Transverse colon (tissue), 4 donors: ENCODE measurements around the gene MYCBP2. TPM values are rescaled to one million over a fixed set of nuclear protein-coding genes. Genes with fewer than 3 reads are reported as not detected.
A peak's percentile ranks its signal among the peaks of the same experiment; 100 is the strongest.

Experiments used
- DNase-seq: peaks from one replicate; pipeline ENCODE4 v3.0.0-alpha.2; 2019
- H3K27ac ChIP-seq, 4 donors: fragments of 200-600 bp; sonication (generic); 2 replicates each; pipeline ENCODE4 v1.5.1; 2016 to 2018; ENCODE audit warnings: inconsistent platforms in 4 of 4
- H3K27me3 ChIP-seq: fragments of 200-600 bp; sonication (generic); 2 replicates; pipeline ENCODE4 v1.5.1; 2017; ENCODE audit warnings: inconsistent platforms
- H3K36me3 ChIP-seq, 4 donors: fragments of 200-600 bp; sonication (generic); 2 replicates each; pipeline ENCODE4 v1.5.1; 2017 to 2019; ENCODE audit warnings: inconsistent platforms in 4 of 4
- H3K4me1 ChIP-seq, 4 donors: fragments of 200-600 bp; sonication (generic); 2 replicates each; pipeline ENCODE4 v1.5.1; 2017 to 2020; ENCODE audit warnings: inconsistent platforms in 4 of 4
- H3K4me3 ChIP-seq, 4 donors: fragments of 200-600 bp; sonication (generic); 1 replicate in 1 of 4; 2 replicates in 3 of 4; pipeline versions ENCODE4 v1.5.1 to v1.6.1; 2017 to 2019; ENCODE audit warnings: inconsistent platforms in 4 of 4
- H3K9me3 ChIP-seq, 2 donors: fragments of 200-600 bp; sonication (generic); 2 replicates each; pipeline ENCODE4 v1.5.1; 2017 to 2019; ENCODE audit warnings: inconsistent platforms in 2 of 2
- CTCF ChIP-seq, 5 experiments: fragments of 200-600 bp in 3 of 5; fragments of 450-650 bp in 2 of 5; sonication (generic) in 3 of 5; IDR thresholded peaks; 1 replicate in 2 of 5; 2 replicates in 3 of 5; pipeline ENCODE4 v1.5.1; 2016 to 2017; ENCODE audit warnings: antibody characterized with exemption in 5 of 5, inconsistent platforms in 3 of 5, mild to moderate bottlenecking in 2 of 5, moderate library complexity in 1 of 5
- EP300 ChIP-seq: sonication (generic); formaldehyde crosslinking; IDR thresholded peaks from one replicate; pipeline ENCODE4 v1.6.1; 2017; ENCODE audit warnings: antibody characterized with exemption, low read depth
- POLR2A ChIP-seq: fragments of 450-650 bp; IDR thresholded peaks from one replicate; pipeline ENCODE4 v1.6.1; 2016; ENCODE audit warnings: antibody characterized with exemption, mild to moderate bottlenecking, moderate library complexity
- POLR2AphosphoS5 ChIP-seq, 3 donors: sonication (generic); formaldehyde crosslinking; IDR thresholded peaks; one replicate each; pipeline ENCODE4 v1.6.1; 2016; ENCODE audit warnings: antibody characterized with exemption in 3 of 3
- whole genome bisulfite sequencing, 2 donors: methylation state at CpG; one replicate each; pipeline ENCODE4 v1.1.5; 2018; ENCODE audit warnings: low coverage in 1 of 2; 5-methylcytosine and 5-hydroxymethylcytosine counted together
- in situ Hi-C, 4 donors: fragments of 200-750 bp; cut with MboI; loops; one replicate each; pipeline versions ENCODE4 v1.15.0 to v1.15.1; 2017; ENCODE audit warnings: low sequenced_read_pairs in 3 of 4, low pct_ligation_motif_present in 1 of 4, low pct_unique_long_range_greater_than_20kb in 1 of 4
- intact Hi-C: fragments of 100-400 bp; cut with DNase I; formaldehyde crosslinking; loops from one replicate; pipeline ENCODE4 v1.15.1; 2023; ENCODE audit warnings: low total_unique reads
- total RNA-seq, 4 donors: library from RNA; depleted of rRNA; stranded (reverse); fragments of >200 nt; gene quantifications; one replicate each; pipeline ENCODE4 v1.1.0, GENCODE V29; 2016

Gene MYCBP2
- total RNA-seq, 4 donors from 2014 or later: 41.0 to 95.0 (median 48.3) TPM

GRCh38 chr13:77310161-77310560 is 16.7 kb downstream of the MYCBP2 start:
- TF ChIP-seq CTCF (IDR thresholded peaks at IDR 0.05) (no peak), EP300 (no peak), POLR2A (no peak), POLR2AphosphoS5 (IDR thresholded peaks at IDR 0.05) (no peak)
- no peak overlapping the region for H3K4me3 ChIP-seq
- peaks cover 3 to 58% (median 18%) of the 10 kb centered on the region in 4 donors for H3K4me1 ChIP-seq
- intact Hi-C loops (no loop called here), in situ Hi-C loops (no loop called here)
- WGBS, 2 donors: 67 to 83% methylated on average over 2 of the region's 2 CpGs
- H3K27ac ChIP-seq: no peak overlapping the region
- H3K36me3 ChIP-seq: no peaks in the 10 kb centered on the region
- no peaks in the 10 kb centered on the region for H3K27me3 ChIP-seq
- no peak for DNase-seq
- H3K9me3 ChIP-seq: no peaks in the 10 kb centered on the region

GRCh38 chr13:77309254-77309653 is 17.6 kb downstream of the MYCBP2 start:
- TF ChIP-seq CTCF (IDR thresholded peaks at IDR 0.05) (no peak), POLR2AphosphoS5 (IDR thresholded peaks at IDR 0.05) (no peak), POLR2A (no peak), EP300 (no peak)
- intact Hi-C loops (no loop called here), in situ Hi-C loops (no loop called here)
- Histone ChIP-seq H3K9me3 (no peaks in the 10 kb centered on the region), H3K4me3 (no peak overlapping the region), H3K27ac (no peak overlapping the region), H3K4me1 (peaks cover 3 to 59% (median 18%) of the 10 kb centered on the region in 4 donors), H3K36me3 (no peaks in the 10 kb centered on the region), H3K27me3 (no peaks in the 10 kb centered on the region)
- WGBS, 2 donors: 69 to 90% methylated on average over 2 of the region's 2 CpGs
- no peak for DNase-seq

GRCh38 chr13:77306458-77306857 is 20.4 kb downstream of the MYCBP2 start:
- H3K9me3 ChIP-seq: no peaks in the 10 kb centered on the region
- TF ChIP-seq CTCF (IDR thresholded peaks at IDR 0.05) (no peak), POLR2A (no peak), EP300 (no peak), POLR2AphosphoS5 (IDR thresholded peaks at IDR 0.05) (no peak)
- peaks cover 3 to 48% (median 18%) of the 10 kb centered on the region in 4 donors for H3K4me1 ChIP-seq
- no peak for DNase-seq
- no peak overlapping the region for H3K4me3 ChIP-seq
- H3K27me3 ChIP-seq: no peaks in the 10 kb centered on the region
- peak overlapping the region in 1 of 4 donors; percentile 25 for H3K27ac ChIP-seq
- no peaks in the 10 kb centered on the region for H3K36me3 ChIP-seq
- in situ Hi-C loops (no loop called here), intact Hi-C loops (no loop called here)

- Histone ChIP-seq H3K4me1 (peaks cover 3 to 46% (median 14%) of the 10 kb centered on the region in 4 donors), H3K27ac (no peak overlapping the region)
These were observed 21.6 kb downstream of the MYCBP2 start for GRCh38 chr13:77305266-77305665.

More at GRCh38 chr13:77305266-77305665, 21.6 kb downstream of the MYCBP2 start:
- Histone ChIP-seq H3K9me3 (no peaks in the 10 kb centered on the region), H3K36me3 (no peaks in the 10 kb centered on the region), H3K27me3 (no peaks in the 10 kb centered on the region), H3K4me3 (no peak overlapping the region)
- in situ Hi-C loops (no loop called here), intact Hi-C loops (no loop called here)
- no peak for DNase-seq
- TF ChIP-seq CTCF (IDR thresholded peaks at IDR 0.05) (no peak), EP300 (no peak), POLR2A (no peak), POLR2AphosphoS5 (IDR thresholded peaks at IDR 0.05) (no peak)
